Lung (tissue), 12 donors: ENCODE data around the gene REXO1. TPM values are rescaled to one million over a fixed set of nuclear protein-coding genes. Genes with fewer than 3 reads are reported as not detected.
A peak's percentile ranks its signal among the peaks of the same experiment; 100 is the strongest.

ENCODE experiments used
- ATAC-seq: fragments of 200-7000 bp; cut with Tn5 transposase; one replicate; pipeline ENCODE4 v1.9.1; 2020; ENCODE audit warnings: moderate number of reproducible peaks; ENCODE audit not compliant: insufficient read depth, low FRiP score
- DNase-seq, 3 donors: peaks; one replicate each; pipeline ENCODE4 v3.0.0-alpha.2; 2013 to 2017
- H3K27ac ChIP-seq, 2 donors: one replicate each; pipeline ENCODE4 v1.5.1; 2013; ENCODE audit warnings: mild to moderate bottlenecking in 2 of 2, moderate library complexity in 2 of 2, control low read depth in 1 of 2, inconsistent platforms in 1 of 2, low read depth in 1 of 2, low read length in 1 of 2
- H3K27me3 ChIP-seq, 3 donors: one replicate each; pipeline ENCODE4 v1.5.1; 2013; ENCODE audit warnings: low read length in 2 of 3; ENCODE audit not compliant: control insufficient read depth in 3 of 3, insufficient read depth in 3 of 3
- H3K36me3 ChIP-seq, 4 donors: one replicate each; pipeline ENCODE4 v1.5.1; 2013; ENCODE audit warnings: low read length in 4 of 4, mild to moderate bottlenecking in 1 of 4, moderate library complexity in 1 of 4; ENCODE audit not compliant: control insufficient read depth in 4 of 4, insufficient read depth in 4 of 4
- H3K4me1 ChIP-seq, 5 donors: one replicate each; pipeline ENCODE4 v1.5.1; 2013; ENCODE audit warnings: low read length in 5 of 5, mild to moderate bottlenecking in 2 of 5, moderate library complexity in 1 of 5; ENCODE audit not compliant: control insufficient read depth in 5 of 5, insufficient read depth in 5 of 5
- H3K4me3 ChIP-seq: one replicate; pipeline ENCODE4 v1.5.1; 2013; ENCODE audit warnings: mild to moderate bottlenecking, control low read depth, moderate library complexity
- H3K9ac ChIP-seq, 2 donors: one replicate each; pipeline ENCODE4 v1.5.1; 2013; ENCODE audit warnings: low read length in 2 of 2, control low read depth in 1 of 2; ENCODE audit not compliant: insufficient read depth in 1 of 2
- H3K9me3 ChIP-seq, 4 donors: one replicate each; pipeline ENCODE4 v1.5.1; 2013; ENCODE audit warnings: low read length in 3 of 4, mild to moderate bottlenecking in 1 of 4, moderate library complexity in 1 of 4; ENCODE audit not compliant: control insufficient read depth in 4 of 4, insufficient read depth in 3 of 4
- CTCF ChIP-seq: IDR thresholded peaks from 2 replicates; pipeline ENCODE4 v1.5.1; 2012; ENCODE audit warnings: mild to moderate bottlenecking; ENCODE audit errors: control extremely low read depth, extremely low read depth
- WGBS, 2 donors: extraction: QIAGEN DNeasy Blood & Tissue Kit; methylation state at CpG; one replicate each; pipeline ENCODE4 v1.1.7; 2013; 5-methylcytosine and 5-hydroxymethylcytosine counted together
- polyA plus RNA-seq, 2 donors: library from polyadenylated mRNA; stranded (reverse); fragments of 200-250 nt; gene quantifications; one replicate each; pipeline ENCODE4 v1.2.1, GENCODE V29; 2013
- total RNA-seq, 2 donors: library from RNA; depleted of rRNA in 1 of 2; stranded (reverse); fragments of >200 nt in 1 of 2; gene quantifications; one replicate each; pipeline ENCODE4 v1.2.1, GENCODE V29; 2014 to 2021
- donor health status: control.
- donor health status: control.
- donor health status: Bipolar disorder and iron deficiency.
- donor health status: healthy.
- donor health status: DM: yes; HTN: yes; CAD: no.

The REXO1 gene
- total and polyA plus RNA-seq, 4 donors = 15.6 to 40.3 (median 27.2) TPM

GRCh38 chr19:1866693-1867348 lies 18.5 kb upstream of the REXO1 start:
- Histone ChIP-seq H3K36me3 (peaks cover 0 to 8% (median 0%) of the 10 kb centered on the region in 4 donors), H3K4me1 (peaks cover 0 to 13% (median 4%) of the 10 kb centered on the region in 5 donors), H3K9me3 (no peaks in the 10 kb centered on the region), H3K27me3 (no peaks in the 10 kb centered on the region), H3K9ac (no peak overlapping the region), H3K27ac (no peak overlapping the region), H3K4me3 (no peak overlapping the region)
- DNase-seq (no peak), ATAC-seq (no peak)
- 91 to 92% methylated on average over 8 of the region's 8 CpGs for WGBS, 2 donors
- no peak for TF ChIP-seq CTCF

DNA sequence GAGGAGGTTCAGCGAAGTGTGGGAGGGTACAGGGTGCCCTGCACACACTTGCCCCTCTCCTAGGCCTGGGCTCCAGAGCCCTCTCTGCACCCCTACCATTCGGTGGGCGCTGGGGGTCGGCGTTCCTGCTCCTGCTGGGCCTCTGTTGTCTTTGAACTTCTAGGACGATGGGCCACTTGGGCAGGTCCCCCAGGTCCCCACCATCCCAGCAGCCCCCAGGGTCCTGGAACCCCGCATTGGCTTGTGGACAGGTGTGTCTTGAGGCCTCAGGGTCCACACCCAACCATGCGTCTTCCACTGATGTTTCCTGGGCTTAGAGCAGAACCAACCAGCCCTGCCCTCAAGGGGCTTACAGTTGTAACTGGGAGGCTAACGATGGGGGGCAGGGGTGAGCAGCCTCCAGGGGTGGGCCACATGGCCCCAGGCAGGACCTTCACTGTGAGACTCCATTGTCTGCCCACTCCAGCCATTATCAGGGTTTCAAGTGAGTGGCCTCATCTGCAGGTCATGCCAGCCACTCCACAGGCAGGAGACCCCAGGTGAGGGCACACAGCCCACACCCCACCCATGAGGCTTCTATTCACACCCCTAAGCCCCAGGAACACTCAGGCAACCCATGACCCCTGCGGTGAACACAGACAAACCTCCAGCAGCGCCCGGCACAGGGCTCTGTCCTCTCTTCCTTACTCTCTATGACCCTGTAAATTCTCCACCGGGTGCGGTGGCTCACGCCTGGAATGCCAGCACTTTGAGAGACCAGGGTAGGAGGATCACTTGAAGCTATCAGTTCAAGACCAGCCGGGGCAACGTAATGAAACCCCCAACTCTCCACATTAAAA lies 17.1 kb upstream of the REXO1 start:
- 87 to 90% methylated on average over 17 of the region's 17 CpGs for whole genome bisulfite sequencing, 2 donors
- H3K9ac ChIP-seq = no peak overlapping the region

GRCh38 chr19:1864480-1865171 lies 16.3 kb upstream of the REXO1 start:
- H3K4me1 ChIP-seq = peaks cover 0 to 34% (median 13%) of the 10 kb centered on the region in 5 donors
- peak overlapping the region; percentile 69 for H3K4me3 ChIP-seq
- peak; percentile 85 for TF ChIP-seq CTCF
- H3K9ac ChIP-seq = no peak overlapping the region
- peak; percentile 67 for ATAC-seq
- WGBS, 2 donors = 5 to 8% methylated on average over 36 to 52 of the region's 52 CpGs
- H3K9me3 ChIP-seq = no peaks in the 10 kb centered on the region
- peak in 2 of 3 donors; percentile 63 to 65 for DNase-seq
- peak overlapping the region; percentile 71 to 86 for H3K27ac ChIP-seq
- no peaks in the 10 kb centered on the region for H3K36me3 ChIP-seq
- no peaks in the 10 kb centered on the region for H3K27me3 ChIP-seq

More for the DNA sequence above, 17.1 kb upstream of the REXO1 start:
- H3K36me3 ChIP-seq = no peaks in the 10 kb centered on the region
- no peaks in the 10 kb centered on the region for H3K9me3 ChIP-seq
- H3K27ac ChIP-seq = peak overlapping the region; percentile 24 to 71
- H3K4me1 ChIP-seq = peaks cover 0 to 27% (median 9%) of the 10 kb centered on the region in 5 donors
- H3K27me3 ChIP-seq = no peaks in the 10 kb centered on the region
- no peak overlapping the region for H3K4me3 ChIP-seq
- ATAC-seq = no peak
- no peak for DNase-seq
- no peak for TF ChIP-seq CTCF
